Stomach (tissue), 9 donors: ENCODE measurements around the gene WFIKKN2. TPM values are rescaled to one million over a fixed set of nuclear protein-coding genes. Genes with fewer than 3 reads are reported as not detected.
A peak's percentile ranks its signal among the peaks of the same experiment; 100 is the strongest.

Experiments used
- DNase-seq, 2 donors: peaks; one replicate each; pipeline versions ENCODE4 v3.0.0 to v3.0.0-alpha.2; 2013 to 2019
- H3K27ac ChIP-seq, 5 donors: fragments of 200-600 bp in 4 of 5; sonication (generic) in 4 of 5; one replicate each; pipeline ENCODE4 v1.5.1; 2013 to 2019; ENCODE audit warnings: mild to moderate bottlenecking in 1 of 5, moderate library complexity in 1 of 5
- H3K27me3 ChIP-seq, 3 donors: fragments of 200-600 bp; sonication (generic); one replicate each; pipeline ENCODE4 v1.5.1; 2017 to 2019; ENCODE audit warnings: mixed run types in 1 of 3
- H3K36me3 ChIP-seq, 4 donors: fragments of 200-600 bp; sonication (generic); 1 replicate in 3 of 4; 2 replicates in 1 of 4; pipeline ENCODE4 v1.5.1; 2016 to 2019
- H3K4me1 ChIP-seq, 4 donors: fragments of 200-600 bp; sonication (generic); one replicate each; pipeline ENCODE4 v1.5.1; 2016 to 2019
- H3K4me3 ChIP-seq, 4 donors: fragments of 200-600 bp; sonication (generic) in 3 of 4; one replicate each; pipeline ENCODE4 v1.5.1; 2016 to 2019; ENCODE audit warnings: mild to moderate bottlenecking in 1 of 4
- H3K9me3 ChIP-seq, 4 donors: fragments of 200-600 bp; sonication (generic); one replicate each; pipeline ENCODE4 v1.5.1; 2016 to 2019
- CTCF ChIP-seq, 7 experiments: fragments of 450-650 bp in 4 of 7; fragments of 200-600 bp in 3 of 7; sonication (generic) in 3 of 7; IDR thresholded peaks; one replicate each; pipeline ENCODE4 v1.5.1; 2016 to 2019; ENCODE audit warnings: antibody characterized with exemption in 7 of 7, control low read depth in 2 of 7, mild to moderate bottlenecking in 1 of 7
- EP300 ChIP-seq: sonication (generic); formaldehyde crosslinking; IDR thresholded peaks from one replicate; pipeline ENCODE4 v1.6.1; 2017; ENCODE audit warnings: antibody characterized with exemption
- POLR2A ChIP-seq, 4 donors: fragments of 450-650 bp; IDR thresholded peaks; one replicate each; pipeline ENCODE4 v1.6.1; 2016; ENCODE audit warnings: antibody characterized with exemption in 4 of 4, control low read depth in 2 of 4, mild to moderate bottlenecking in 1 of 4, moderate library complexity in 1 of 4
- POLR2AphosphoS5 ChIP-seq, 3 donors: sonication (generic); formaldehyde crosslinking; IDR thresholded peaks; one replicate each; pipeline ENCODE4 v1.6.1; 2016; ENCODE audit warnings: antibody characterized with exemption in 3 of 3
- WGBS, 5 donors: extraction: QIAGEN DNeasy Blood & Tissue Kit in 3 of 5; methylation state at CpG; one replicate each; pipeline versions ENCODE4 v1.1.5 to v1.1.7; 2013 to 2018; 5-methylcytosine and 5-hydroxymethylcytosine counted together
- intact Hi-C: fragments of 100-400 bp; cut with DNase I; formaldehyde crosslinking; loops from one replicate; pipeline ENCODE4 v1.15.1; 2023; ENCODE audit warnings: low total_unique reads
- polyA plus RNA-seq, 3 donors: library from polyadenylated mRNA; stranded (reverse); fragments of 200-250 nt; gene quantifications; one replicate each; pipeline ENCODE4 v1.2.3, GENCODE V29; 2013
- total RNA-seq, 5 donors: library from RNA; depleted of rRNA; stranded (reverse); fragments of >200 nt; gene quantifications; one replicate each; pipeline versions ENCODE4 v1.1.0 to v1.2.3, GENCODE V29; 2014 to 2016
- donor health status: healthy with polysubstance abuse.
- donor health status: Bipolar disorder and iron deficiency.
- donor health status: healthy.

Gene WFIKKN2
- total and polyA plus RNA-seq, 8 donors = 0.05 to 0.46 (median 0.21) TPM; not detected in 4

- intact Hi-C loops = no loop called here
Measured at GRCh38 chr17:50884439-50885311, 49.3 kb downstream of the WFIKKN2 start.

GRCh38 chr17:50887705-50888245, 52.4 kb downstream of the WFIKKN2 start:
- Histone ChIP-seq H3K4me3 (no peak overlapping the region), H3K27ac (peak overlapping the region in 3 of 5 donors; percentile 10 to 70 (median 23)), H3K9me3 (no peaks in the 10 kb centered on the region), H3K4me1 (peaks cover 13 to 65% (median 33%) of the 10 kb centered on the region in 4 donors), H3K36me3 (no peaks in the 10 kb centered on the region), H3K27me3 (no peaks in the 10 kb centered on the region)
- intact Hi-C loops = no loop called here
- TF ChIP-seq POLR2A (IDR thresholded peaks at IDR 0.05) (no peak), EP300 (no peak), POLR2AphosphoS5 (IDR thresholded peaks at IDR 0.05) (no peak), CTCF (IDR thresholded peaks at IDR 0.05) (no peak)
- 84 to 92% (median 89%) methylated on average over 5 of the region's 5 CpGs for WGBS, 5 donors
- peak in 1 of 2 donors; percentile 5 for DNase-seq

More at GRCh38 chr17:50884439-50885311, 49.3 kb downstream of the WFIKKN2 start:
- 37 to 61% (median 49%) methylated on average over 8 of the region's 8 CpGs for WGBS, 5 donors
- H3K9me3 ChIP-seq = no peaks in the 10 kb centered on the region
- H3K36me3 ChIP-seq = no peaks in the 10 kb centered on the region
- DNase-seq = peak; percentile 63 to 92
- peaks cover 13 to 47% (median 27%) of the 10 kb centered on the region in 4 donors for H3K4me1 ChIP-seq
- peak in 2 of 3 donors; percentile 79 to 84 for TF ChIP-seq POLR2AphosphoS5 (IDR thresholded peaks at IDR 0.05)
- no peak for TF ChIP-seq CTCF (IDR thresholded peaks at IDR 0.05)
- no peak for TF ChIP-seq EP300
- TF ChIP-seq POLR2A (IDR thresholded peaks at IDR 0.05) = no peak
- H3K27me3 ChIP-seq = no peaks in the 10 kb centered on the region
- peak overlapping the region; percentile 76 to 90 (median 85) for H3K27ac ChIP-seq
- no peak overlapping the region for H3K4me3 ChIP-seq

GRCh38 chr17:50889528-50890118, 54.2 kb downstream of the WFIKKN2 start:
- no peaks in the 10 kb centered on the region for H3K9me3 ChIP-seq
- H3K4me1 ChIP-seq = peaks cover 4 to 61% (median 22%) of the 10 kb centered on the region in 4 donors
- peak in 1 of 2 donors; percentile 23 for DNase-seq
- whole genome bisulfite sequencing, 5 donors = 58 to 80% (median 62%) methylated on average over 3 of the region's 3 CpGs
- no peaks in the 10 kb centered on the region for H3K36me3 ChIP-seq
- no peaks in the 10 kb centered on the region for H3K27me3 ChIP-seq
- H3K27ac ChIP-seq = peak overlapping the region; percentile 47 to 79 (median 55)
- TF ChIP-seq POLR2A (IDR thresholded peaks at IDR 0.05) (no peak), EP300 (no peak), POLR2AphosphoS5 (IDR thresholded peaks at IDR 0.05) (no peak), CTCF (IDR thresholded peaks at IDR 0.05) (no peak)
- intact Hi-C loops = no loop called here
- no peak overlapping the region for H3K4me3 ChIP-seq
